HG03520 (cell line): ENCODE data around the gene ERFL.

Experiments
- ATAC-seq: cut with Tn5 transposase; IDR thresholded peaks from one replicate; pipeline ENCODE4 v1.9.1; 2021; ENCODE audit warnings: mild to moderate bottlenecking, moderate library complexity; ENCODE audit not compliant: unreplicated experiment

Gene ERFL

GRCh38 chr19:41927497-41928192, 604 bp downstream of the ERFL start:
- ATAC-seq = no peak

- ATAC-seq = no peak
Observed at GRCh38 chr19:41926763-41927496, 1.3 kb downstream of the ERFL start.

DNA sequence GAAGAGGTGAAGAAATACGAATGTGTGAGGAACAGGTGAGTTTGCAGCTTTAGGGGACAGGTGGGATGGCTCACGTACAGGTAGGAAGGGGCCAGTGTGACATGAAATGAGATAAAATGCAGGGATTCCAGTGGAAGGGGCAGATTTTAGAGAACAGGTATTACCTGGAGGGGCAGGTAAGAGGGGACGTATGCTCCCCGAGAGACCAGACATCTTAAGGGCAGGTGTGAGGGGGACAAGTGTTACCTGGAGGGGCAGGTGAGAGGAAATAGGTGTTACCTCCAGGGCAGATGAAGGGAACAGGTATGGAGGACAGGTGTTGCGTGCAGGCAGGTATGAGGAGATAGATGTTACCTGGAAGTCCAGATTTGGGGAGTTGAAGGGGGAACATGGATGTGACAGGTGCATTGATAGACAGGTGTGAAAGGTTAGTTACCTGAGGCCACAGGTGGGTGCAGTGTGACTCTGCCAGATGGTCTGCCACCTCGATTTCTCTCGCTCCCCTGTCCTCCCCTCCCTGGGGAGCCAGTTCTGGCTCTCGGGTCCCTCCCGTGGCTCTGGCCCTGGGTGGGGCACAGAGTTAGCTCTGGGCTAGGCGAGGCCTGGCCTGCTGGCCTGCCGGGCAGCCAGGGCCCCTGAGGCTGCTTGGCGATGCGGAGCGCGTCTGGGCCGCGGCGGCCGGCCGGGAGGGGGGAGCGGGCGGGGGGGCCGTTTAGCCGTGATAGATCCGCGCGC, 2.1 kb downstream of the ERFL start:
- no peak for ATAC-seq

GRCh38 chr19:41925208-41926003, 2.8 kb downstream of the ERFL start:
- no peak for ATAC-seq

DNA sequence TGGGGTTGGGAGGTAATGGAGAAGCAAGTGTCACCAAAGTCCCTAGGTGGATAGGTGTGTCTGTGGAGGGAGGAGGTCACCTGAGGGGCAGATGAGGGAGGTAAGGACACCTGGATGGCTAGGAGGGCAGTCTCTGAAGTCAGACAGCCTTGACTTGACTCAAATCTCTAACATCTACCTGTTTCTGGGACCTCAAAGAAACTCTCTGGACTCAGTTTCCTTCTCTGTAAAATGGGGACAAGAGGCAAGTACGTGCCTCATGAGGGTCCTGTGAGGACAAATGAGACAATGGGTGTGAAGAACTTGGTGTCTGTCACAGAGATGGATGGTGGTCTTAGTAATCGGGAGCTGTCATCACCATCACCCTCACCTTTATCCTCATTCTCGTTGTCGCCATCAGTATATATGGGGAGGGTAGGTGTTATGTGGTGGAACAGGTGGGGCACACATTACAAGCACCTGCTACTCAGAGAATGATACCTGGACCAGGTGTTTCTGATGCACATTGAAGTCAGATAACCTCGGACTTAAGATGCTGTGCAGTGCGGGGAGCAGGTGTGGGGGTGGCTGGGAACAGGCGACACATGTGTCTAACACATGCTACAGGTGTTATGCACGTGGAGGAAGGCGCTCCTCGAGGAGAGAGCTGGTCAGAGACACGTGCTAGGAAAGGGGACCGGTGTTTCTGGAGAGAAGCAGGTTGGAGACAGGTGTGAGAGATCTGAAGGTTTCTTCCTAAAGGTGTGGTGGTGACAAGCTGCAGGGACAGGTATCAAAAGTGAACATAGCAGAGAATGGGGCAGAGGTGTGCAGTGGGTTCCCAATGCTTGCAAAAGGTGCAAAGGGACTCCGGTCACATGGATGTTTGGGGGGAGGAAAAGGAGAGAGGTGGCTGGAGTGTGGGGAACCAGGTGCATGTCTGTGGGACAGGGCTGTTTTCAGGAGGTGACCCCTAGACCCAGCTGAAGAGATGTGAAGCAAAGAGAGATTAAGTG, 3.8 kb downstream of the ERFL start:
- ATAC-seq = no peak

- no peak for ATAC-seq
Observed at GRCh38 chr19:41923045-41923788, 5.0 kb downstream of the ERFL start.

DNA sequence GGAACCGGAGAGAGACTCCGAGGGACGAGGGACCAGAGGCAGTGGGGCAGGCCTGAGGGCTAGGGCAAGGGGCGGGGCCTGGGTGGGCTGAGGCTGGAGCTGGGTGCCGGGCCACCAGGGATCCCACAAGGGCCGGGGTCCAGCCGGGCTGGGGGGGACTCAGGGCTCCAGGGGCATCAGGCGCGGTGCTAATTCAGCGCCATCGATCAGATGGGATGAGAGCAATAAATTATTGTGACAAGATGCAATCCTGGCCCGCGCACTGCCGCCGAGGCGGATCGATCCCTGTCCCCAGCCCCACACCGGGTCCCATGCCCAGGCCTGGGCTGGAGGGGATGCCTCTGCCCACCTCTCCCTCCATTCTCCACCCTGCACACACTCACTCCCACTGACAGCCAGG, 5.7 kb downstream of the ERFL start:
- ATAC-seq = no peak

- ATAC-seq = no peak
Observed at GRCh38 chr19:41921577-41922576, 6.4 kb downstream of the ERFL start.

GRCh38 chr19:41920882-41921576, 7.2 kb downstream of the ERFL start:
- ATAC-seq = no peak

GRCh38 chr19:41919948-41920712, 8.1 kb downstream of the ERFL start:
- no peak for ATAC-seq

- ATAC-seq = no peak
Observed at GRCh38 chr19:41918653-41919244, 9.5 kb downstream of the ERFL start.

DNA sequence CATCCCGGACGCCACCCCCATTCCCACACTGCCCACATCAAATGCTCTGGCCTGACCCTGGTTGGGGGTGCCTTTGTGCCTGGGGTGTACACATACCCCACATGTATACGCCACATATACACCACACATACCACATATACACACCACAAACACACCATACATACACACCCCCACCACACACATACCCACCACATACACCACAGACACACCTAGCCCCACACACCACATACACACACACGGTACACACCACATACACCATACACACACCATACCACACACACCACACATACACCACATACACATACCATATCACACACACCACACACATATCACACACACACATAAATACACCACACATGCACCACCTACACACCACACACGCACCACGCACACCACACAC, 10.2 kb downstream of the ERFL start:
- no peak for ATAC-seq

DNA sequence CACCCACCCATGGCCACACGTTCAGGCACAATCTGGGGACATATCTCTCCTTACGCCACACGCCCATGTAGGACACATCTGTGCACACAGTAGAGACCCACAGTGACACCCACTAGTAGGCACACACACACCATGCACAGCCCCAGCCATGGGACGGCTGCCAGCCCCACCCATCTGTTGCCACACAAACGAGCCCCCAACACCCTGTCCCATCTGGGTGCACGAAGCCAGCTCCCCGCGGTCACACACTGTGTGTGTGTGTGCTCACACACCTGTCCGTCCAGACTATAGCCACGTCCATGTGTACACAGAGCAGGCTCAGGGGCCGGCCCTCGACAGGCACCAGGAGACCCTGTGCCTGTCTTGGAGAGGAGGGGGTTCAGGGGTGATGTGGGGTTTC, 10.6 kb downstream of the ERFL start:
- no peak for ATAC-seq

DNA sequence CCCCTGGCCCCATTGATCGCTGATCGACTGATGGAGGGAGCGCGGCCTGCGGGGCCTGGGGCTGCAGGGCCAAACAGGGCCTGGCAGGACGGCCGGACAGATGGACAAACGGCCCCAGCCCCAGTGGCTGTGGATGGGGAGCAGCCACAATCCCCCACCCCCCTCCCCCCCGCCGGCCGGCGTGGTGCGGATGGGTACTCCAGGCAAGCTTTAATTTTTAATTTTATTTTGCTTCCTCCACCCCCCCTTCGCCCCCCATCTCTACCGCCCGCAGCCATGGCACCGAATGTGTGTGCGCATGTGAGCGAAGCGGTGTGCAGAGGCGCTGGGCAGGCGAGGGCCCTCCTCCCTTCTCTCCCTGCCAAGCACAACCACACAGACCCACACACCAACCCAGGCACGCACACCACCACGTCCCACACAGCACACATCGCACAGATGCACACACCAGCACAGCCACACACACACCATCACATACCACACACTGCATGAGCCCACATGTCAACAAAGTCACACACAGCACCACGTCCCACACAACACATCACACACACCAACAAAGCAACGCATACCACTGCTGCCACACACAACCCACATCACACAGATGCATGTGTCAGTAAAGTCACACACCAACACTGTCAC, 12.4 kb downstream of the ERFL start:
- ATAC-seq = no peak

DNA sequence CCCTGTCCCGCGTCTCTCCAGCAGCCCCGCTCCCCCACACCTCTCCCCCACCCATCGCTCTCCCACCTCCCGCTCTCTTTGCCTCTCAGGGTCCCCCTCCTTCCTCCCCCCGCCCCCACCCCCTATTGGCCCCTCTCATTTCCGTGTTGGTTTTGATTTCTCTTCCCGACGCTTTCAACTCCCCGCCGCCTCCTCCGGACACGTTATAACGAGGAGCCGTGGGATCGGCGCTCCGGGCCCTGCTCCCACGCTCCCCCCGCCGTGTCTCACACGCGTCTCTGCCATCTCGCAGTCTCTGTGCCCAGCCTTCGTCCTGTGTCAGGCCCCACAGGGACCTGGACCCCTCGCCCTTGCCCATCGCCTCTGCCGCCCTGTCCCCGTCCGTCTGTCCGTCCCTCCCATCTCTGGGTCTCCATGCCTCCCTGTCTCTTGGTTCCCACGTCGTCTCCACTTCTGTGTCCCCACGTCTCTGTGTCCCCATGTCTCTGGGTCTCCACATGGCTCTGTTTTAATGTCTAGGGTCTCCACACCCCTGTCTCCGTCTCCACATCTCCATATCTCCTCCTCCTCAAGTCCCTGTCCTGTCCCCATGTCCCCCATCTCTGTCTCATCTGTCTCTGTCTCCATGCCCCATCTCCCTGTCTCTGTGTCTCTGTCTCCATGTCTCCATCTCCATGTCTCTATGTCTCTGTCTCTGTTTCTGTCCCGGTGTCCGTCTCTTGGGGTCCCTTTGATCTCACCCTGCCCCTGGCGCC, 13.1 kb downstream of the ERFL start:
- ATAC-seq = no peak
